Effector CD4-positive, alpha-beta T cell (primary cell): ENCODE results near the gene TUT4.

Experiments used
- DNase-seq: peaks from one replicate; pipeline ENCODE4 v3.0.0-alpha.2; 2020

TUT4 gene

DNA sequence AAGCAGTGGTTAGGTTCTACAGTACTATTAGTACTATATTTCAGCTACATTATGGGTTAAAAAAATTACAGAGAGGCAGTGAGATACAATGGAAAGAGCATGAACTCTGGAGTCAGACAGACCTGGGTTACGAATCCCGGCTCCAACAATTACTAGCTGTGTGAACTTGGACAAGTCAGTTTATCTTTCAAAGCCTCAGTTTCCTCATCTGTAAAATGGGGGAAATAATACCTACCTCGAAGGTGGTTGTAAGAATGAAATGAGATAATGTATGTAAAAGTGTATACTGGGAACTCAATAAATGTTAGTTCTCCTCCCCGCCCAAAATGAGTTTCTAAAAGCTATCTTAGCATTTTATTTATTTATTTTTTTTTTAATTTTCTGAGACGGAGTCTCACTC, 89.0 kb downstream of the TUT4 start:
- DNase-seq = no peak

DNA sequence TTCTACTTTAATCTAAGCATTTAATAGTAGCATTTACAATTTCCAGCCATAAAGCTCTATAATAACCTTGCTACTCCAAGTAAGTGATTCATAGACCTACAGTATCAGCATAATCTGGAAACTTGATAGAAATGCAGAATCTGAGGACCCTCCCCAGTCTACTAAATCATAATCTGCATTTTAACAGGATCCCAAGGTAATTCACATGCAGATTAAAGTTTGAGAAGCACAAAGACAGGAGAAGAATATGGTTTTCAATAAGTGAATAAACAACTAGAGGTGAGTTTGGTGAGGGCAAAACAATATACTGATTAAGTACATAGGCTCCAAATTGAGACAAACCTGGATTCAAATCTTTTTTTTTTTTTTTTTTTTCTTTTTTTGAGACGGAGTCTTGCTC, 91.1 kb downstream of the TUT4 start:
- DNase-seq = no peak

GRCh38 chr1:52460694-52461093, 92.2 kb downstream of the TUT4 start:
- DNase-seq = no peak

- no peak for DNase-seq
Observed at GRCh38 chr1:52455686-52456085, 97.2 kb downstream of the TUT4 start.

DNA sequence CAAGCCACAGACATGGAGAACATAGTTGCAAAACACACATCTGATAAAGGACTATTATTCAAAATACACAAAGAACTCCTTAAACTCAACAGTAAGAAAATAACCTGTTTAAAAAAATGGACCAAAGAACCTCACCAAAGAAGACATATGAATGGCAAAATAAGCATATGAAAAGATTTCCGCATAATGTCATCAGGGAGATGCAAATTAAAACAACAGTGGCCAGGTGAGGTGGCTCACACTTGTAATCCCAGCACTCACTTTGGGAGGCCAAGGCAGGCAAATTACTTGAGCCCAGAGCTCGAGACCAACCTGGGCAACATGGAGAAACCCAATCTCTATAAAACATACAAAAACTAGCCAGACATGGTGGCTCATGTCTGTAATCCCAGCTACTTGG, 98.1 kb downstream of the TUT4 start:
- DNase-seq = no peak

GRCh38 chr1:52454127-52454526, 98.8 kb downstream of the TUT4 start:
- no peak for DNase-seq

GRCh38 chr1:52444463-52444862, 108.4 kb downstream of the TUT4 start:
- DNase-seq = no peak

GRCh38 chr1:52439976-52440375, 112.9 kb downstream of the TUT4 start:
- no peak for DNase-seq

DNA sequence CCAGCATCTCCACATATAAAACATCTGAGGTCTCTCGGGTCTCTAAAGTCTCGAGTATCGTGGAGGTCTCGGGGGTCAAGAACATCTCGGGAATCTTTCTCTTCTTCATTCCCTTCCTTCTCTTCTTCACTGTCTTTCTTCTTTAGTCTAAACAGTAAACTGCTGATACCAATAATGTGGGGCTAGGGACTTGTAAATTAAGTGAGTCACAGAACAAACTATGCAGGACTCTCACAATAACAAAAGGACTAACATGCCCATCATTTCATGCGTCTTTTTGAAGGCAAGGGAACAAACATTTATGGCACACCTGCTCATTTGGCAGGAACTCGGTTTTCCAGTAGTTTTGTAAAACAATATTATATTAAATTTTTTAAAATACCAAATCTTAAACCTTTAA, 116.1 kb downstream of the TUT4 start:
- DNase-seq = no peak

DNA sequence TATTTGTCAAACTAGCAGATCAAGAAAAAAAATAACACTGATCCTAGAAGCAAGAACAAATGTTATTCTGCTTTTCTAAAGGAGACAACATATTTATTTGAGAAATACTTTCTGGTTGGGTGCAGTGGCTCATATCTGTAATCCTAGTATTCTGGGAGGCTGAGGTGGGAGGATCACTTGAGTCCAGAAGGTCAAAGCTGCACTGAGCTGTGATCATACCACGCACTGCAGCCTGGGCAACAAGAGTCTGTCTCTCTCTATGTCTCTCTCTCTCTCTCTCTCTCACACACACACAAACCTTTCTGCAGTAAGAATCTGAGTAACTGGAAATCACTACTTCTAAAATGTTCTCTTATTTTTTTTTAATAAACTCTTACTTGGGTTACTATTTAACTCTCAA, 117.2 kb downstream of the TUT4 start:
- no peak for DNase-seq

DNA sequence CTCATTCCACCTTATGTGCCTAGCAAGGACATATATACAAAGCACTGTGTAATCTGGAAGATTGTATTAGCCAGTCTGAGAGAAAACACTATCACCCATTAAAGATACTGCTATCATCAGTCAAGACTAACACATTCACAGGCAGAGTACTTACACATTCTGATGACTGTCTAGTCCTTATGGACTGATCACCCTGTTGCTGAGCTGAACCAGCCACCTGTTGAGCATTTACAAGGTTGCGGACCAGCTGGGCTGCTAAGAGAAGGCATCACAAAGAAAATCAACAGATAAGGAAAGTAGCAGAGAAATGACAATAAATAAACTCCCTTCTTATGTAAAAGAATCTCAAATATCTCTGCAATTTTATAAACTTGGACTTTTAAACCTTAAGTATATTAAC, 117.7 kb downstream of the TUT4 start:
- no peak for DNase-seq

GRCh38 chr1:52432807-52433206, 120.1 kb downstream of the TUT4 start:
- DNase-seq = no peak

GRCh38 chr1:52427152-52427551, 125.7 kb downstream of the TUT4 start:
- no peak for DNase-seq

DNA sequence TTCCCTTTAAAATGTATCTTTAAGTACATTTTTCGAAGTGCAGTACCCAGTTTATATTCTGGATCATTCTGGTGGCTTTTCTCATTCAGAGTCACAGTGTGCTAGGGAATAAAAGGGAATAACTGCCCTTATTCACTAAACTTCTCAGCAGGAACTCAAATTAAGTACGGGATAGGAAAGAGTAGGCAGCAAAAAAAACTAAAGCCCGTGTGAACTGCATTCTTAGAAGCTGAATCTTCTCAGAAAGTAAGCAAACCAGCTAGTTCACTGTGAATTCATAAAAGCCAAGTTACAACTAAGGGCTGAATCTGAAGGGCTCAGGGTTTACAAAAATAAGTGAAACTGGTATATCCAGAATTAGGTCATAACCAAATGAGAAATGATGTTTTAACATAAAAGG, 126.5 kb downstream of the TUT4 start:
- no peak for DNase-seq

GRCh38 chr1:52424813-52425212, 128.1 kb downstream of the TUT4 start:
- DNase-seq = no peak

DNA sequence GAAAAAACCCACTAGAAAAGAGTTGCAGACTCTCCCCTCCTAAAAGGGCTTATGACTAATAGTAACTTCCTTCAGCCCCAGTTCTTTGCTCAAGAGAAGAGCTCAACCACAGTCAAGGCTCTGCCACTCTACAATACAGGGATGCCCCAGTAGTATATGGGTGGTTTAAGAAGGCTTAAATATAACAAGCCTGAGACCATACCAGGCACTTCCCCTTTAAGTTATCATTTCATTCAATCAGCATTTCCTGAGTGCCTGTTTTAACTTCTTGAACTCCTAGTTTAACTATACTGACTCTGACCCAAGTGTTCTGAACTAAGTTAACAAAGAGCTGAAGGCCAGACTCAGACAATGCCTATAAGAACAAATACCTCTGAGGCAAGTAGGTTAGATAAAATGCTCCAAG, 128.7 kb downstream of the TUT4 start:
- peak; percentile 38 for DNase-seq

- peak; percentile 68 for DNase-seq
Observed at GRCh38 chr1:52423771-52424170, 129.1 kb downstream of the TUT4 start.

DNA sequence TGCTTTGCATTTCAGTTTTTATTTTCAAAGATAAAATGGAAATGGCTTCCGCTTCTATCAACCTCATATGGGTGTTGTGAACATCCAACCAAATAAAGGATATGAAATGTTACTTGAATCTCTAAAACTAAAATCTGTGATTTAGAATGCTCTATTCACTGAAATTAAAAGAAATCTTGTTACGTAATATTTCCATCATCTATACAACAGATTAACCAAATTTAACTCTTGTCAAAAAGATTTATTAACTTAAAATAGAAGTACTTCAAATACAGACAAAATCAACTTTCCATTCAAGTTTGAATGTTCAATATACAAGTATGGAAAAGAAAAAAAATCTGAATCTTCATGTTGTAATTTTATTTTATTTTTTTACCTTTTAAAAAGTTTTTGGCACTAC, 129.8 kb downstream of the TUT4 start:
- DNase-seq = no peak

DNA sequence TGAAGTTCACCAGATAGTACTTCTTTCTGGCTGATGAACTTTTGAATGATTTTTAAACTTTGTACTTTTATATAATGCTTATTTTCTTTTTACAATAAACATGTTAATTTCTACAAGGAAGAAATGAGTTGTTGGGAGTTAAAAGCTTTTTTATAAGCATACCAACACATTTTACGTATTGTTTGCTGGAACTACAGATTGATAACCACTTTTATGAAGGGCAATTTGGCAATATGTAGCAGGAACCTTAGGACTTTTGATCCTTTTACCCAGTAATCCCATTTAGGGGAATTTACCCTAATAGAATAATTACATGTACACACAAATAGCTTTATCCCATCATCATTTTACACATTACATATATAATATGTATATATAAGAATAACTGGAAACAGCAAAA, 132.2 kb downstream of the TUT4 start:
- no peak for DNase-seq

DNA sequence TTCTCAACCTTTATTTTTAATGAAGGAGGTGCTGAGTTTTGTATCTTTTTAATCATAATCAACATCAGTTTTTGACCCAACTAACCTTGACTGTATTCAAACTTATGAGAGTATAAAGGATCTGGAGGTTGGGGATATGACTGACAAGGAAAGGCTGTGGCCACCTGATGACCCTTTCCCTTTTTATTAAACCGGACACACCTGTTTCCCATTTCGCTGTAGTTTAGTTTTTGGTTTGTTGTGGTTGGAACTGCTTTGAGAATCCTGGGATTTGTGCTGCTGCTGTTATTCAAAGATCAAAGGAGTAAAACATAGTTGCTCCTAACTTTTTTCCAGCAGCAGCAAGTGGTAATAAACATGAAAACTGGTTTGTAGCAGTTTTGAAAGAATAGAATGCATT, 136.1 kb downstream of the TUT4 start:
- DNase-seq = no peak

- no peak for DNase-seq
Observed at GRCh38 chr1:52414942-52415341, 137.9 kb downstream of the TUT4 start.

GRCh38 chr1:52413410-52413989, 139.4 kb downstream of the TUT4 start:
- DNase-seq = no peak

DNA sequence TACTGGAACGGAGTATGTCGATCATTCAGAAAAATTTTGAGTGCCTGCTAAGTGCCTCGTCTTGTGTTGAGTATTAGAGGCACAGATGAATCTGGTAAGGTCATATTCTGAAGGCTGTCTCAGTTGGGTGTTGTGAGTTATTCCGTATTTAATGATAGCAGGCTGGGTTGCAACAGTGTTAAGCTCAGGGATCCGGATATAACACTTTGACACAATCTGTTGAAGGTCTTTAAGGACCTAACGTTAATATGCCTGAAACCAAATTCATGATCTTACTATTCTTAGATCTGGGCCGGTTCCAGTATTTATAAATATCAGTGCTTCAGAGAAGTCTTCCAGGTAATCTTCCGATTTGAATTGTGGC, 147.9 kb downstream of the TUT4 start:
- DNase-seq = no peak

DNA sequence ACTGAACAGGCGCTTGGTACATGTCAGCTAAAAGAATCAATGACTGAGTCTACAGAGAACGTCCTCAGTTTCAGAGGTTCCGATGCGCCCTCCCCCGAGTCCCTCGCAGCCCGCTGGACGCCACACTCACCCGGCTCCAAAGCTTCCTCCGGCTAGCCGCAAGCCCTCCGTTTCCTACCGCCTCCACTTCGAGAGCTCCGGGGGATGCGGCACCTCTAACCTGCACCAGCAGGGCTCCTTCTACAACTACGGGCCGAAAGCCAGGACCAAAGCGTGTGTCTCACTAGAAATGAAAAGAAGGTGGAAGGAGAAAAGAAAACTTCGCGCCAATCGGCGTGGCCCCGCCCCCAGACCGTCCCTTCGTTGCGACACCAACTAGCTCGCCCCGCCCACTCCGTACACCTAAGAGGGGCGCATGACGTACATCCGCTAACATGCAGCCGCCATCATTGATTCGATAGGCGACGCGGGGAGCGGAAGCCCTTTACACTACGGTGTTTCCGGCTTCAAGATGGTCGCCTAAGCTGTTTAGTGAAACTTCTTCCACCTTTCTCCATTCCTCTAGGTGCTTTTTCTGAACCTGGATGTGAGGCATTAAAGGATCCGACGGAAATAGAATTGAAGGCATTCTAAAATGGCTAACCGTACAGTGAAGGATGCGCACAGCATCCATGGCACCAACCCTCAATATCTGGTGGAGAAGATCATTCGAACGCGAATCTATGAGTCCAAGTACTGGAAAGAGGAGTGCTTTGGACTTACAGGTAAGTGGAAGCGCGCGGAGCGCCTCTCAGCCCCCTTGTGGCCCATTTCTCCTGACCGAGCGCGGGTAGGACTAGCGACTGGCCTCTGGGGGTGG, 148.5 kb downstream of the TUT4 start, which contains the start of the genes ORC1 and PRPF38A:
Gene ORC1 (minus strand): TSS at position 308 of the 859 bp plus-strand sequence. CDS start 2,200 bp downstream, outside the sequence.
Gene PRPF38A (plus strand): TSS at position 487 of the 859 bp plus-strand sequence. CDS start 148 bp downstream, at position 635.
- DNase-seq = peak; percentile 97
